Measurements from ENCODE around the gene UXS1. TPM values are rescaled to one million over a fixed set of nuclear protein-coding genes. Genes with fewer than 3 reads are reported as not detected.

Gene UXS1
- total RNA-seq, 1 experiment from 2014 or later = 20.1 TPM

- in situ Hi-C loops (cut with HindIII; ENCODE audit: low sequenced_read_pairs) = no loop called here
- no peak for DNase-seq (ENCODE audit: low spot score)
Observed at GRCh38 chr2:106098081-106098480, 96.0 kb downstream of the UXS1 start.

DNA sequence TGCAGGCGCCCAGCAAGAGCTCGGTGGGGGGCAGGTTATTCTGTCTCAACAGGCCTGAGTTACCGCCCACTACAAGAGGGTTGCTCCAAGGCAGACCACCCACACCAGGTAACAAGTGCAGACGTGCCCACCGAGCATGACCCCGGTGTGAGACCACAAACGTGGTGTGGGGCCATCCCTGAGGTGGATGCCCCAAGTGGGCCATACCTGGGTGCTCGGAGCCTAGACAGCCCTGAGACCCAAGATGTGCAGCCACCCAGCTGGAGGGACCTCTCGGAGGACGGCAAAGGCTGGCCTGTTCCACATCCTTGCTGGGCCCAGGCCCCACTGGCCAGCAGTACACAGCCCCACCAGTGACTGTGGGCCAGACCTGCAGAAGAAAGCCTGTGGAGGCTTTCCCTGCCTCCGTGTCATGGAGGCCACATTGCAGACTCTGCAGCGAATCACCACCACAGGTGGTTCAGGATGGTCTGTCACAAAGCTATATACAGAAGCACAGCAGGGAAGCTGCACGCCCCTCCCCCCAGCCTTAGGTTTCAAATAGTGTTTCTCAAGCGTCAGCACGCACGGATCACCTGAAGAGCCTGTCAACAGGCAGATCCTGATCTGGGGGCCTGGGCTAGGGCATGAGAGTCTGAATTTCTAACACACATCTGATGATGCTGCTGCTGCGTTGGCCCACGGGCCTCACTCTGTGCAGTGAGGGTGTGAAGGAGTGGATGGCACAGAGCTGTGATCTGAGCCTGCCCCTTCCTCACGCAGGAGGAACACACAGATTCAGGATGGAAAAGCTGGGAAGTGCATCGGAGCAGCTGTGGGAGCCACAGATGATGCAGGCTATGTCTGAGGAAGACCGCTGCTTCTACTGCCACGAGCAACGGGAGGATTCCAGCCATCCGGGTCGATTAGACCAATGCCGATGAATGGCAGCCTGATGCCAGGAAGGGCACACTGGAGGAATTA is 96.8 kb downstream of the UXS1 start:
- in situ Hi-C loops (cut with HindIII; ENCODE audit: low sequenced_read_pairs) = no loop called here
- DNase-seq (ENCODE audit: low spot score) = no peak

DNA sequence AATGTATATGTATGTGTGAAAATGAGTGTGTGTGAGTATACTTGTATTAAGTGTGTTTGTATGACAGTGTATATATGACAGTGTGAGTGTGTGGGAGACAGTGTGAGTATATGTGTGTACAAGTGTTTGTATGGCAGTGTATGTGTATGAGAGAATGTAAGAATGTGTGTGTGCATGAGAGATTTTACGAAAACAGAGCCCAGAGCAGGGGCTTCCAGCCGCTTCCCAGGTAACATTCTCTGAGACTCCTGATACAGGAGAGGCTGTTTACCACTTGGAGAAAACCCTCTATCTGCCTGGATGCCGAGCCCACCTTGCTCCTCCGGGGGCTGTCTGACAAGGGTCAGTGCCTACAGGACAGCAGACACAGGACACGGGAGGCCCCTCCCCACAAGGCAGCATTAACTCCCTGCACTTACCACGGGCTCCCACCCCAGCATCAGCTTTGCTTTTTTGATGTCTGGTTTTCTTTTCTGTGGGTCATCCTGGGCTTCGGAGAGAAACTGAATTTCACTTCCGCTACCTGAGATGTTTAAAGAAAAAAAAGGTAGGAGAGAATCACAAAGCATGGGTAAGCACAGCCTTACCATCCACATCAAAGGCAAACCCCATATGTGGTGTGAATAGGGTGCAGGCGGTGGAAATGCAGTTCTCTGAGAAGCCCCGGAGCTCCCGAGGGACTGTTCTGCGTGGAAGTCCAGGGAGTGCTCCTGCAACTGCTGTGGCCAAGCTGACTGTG is 97.6 kb downstream of the UXS1 start:
- DNase-seq (ENCODE audit: low spot score) = no peak
- in situ Hi-C loops (cut with HindIII; ENCODE audit: low sequenced_read_pairs) = no loop called here

DNA sequence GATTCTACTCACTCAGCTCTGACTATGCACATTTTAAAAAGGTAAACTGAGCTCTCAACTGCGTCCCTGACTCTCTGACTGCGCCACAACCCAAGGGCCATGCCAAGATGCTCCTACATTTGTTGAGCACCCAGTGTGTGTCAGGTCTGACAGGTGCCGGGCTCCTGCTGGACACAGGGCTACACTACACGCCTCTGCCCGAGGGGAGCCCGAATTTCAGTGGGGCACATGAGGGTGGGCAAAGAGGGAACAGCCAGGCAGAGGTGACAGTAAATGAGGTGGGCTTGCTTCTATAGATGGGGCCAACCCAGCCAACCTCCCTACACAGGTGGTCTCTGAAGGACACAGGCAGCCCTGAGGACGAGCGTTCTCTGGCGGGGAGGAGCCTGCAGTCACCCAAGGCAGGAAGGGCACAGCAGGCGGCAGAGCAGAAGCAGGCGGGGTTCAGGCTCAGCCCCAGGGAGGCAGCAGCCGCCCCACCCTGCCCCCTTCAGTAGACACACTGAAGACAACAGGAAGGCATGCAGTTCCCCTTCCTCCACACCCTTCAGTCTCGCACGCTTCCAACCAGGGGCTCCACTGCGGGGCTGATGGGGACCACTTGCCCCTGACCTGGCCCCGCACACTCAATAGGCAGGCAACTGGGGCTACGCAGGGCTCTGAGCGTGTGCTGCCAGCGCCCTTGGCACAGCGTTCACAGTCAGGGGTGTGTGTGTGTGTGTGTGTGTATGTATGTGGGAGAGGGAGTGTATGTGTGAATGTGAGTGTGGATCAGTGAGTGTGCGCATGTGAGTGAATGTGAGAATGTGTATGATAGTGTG is 98.4 kb downstream of the UXS1 start:
- in situ Hi-C loops (cut with HindIII; ENCODE audit: low sequenced_read_pairs) = no loop called here

DNA sequence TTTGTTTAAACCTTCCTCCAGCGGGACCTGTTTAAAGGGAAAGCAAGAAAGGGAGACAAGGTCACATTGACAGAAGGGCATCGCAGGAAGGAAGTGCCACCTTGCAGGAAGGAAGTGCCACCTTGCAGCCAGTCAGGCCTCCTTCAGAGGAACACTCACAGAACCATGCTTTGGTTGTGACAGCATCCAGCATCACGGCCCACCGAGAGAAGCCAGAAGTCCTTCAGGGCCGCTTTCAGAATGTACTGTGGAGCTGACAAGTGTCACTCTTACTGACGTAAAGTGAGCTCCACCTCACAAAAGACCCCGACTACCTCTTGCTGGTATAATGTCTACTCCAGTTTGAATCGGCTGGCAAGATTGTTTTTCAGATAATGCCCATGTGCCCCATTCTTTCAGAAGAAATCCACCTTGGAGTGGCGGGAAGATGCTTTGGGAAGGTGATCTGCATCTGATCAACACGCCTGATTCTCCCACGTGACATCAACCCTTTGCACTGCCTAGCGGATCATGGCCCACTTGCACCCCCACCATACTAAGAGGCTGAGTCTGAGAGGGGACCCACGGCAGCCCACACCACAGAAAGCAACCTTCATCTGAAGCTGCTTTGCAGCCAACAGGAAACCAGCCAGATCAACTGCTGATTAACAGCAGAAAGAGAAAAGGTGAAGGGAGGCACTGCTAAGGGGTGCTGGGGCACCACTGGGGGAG is 99.8 kb downstream of the UXS1 start:
- in situ Hi-C loops (cut with HindIII; ENCODE audit: low sequenced_read_pairs) = no loop called here
- no peak for DNase-seq (ENCODE audit: low spot score)

More for the DNA sequence above, 98.4 kb downstream of the UXS1 start:
- DNase-seq (ENCODE audit: low spot score) = no peak

DNA sequence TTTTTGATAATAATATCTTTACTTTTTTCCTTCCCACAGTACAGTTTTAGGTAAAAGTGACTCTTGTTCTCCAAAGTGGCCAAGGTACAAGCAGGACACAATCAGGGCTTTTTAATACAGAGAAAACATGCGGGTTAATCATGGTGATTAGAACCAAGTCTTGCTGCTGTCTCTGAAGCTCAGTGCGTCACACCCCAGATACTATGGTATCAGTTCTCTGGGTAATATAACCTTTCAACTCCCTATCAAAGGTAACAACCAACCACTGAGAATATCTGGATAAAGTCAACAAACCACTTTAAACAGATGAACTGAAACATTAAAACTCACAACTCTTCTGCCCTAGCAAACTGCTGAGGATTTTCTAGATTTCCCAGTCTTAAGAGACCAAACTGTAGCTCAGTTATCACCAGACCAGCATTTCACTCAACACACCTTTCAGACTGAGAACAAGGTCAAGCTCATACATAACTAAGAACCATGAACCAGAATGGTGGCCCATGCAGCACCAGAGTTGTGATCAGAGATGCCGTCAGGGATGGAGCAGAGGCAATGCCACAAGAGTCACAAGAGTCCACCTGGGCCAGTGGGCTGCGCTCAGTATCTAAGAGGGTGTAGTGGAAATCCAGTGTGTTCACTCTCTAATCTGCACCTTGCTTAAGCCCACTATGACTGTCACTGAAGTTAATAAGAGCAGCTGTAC is 103.0 kb downstream of the UXS1 start:
- no peak for DNase-seq (ENCODE audit: low spot score)
- in situ Hi-C loops (cut with HindIII; ENCODE audit: low sequenced_read_pairs) = no loop called here

GRCh38 chr2:106089611-106090010 is 104.5 kb downstream of the UXS1 start:
- in situ Hi-C loops (cut with HindIII; ENCODE audit: low sequenced_read_pairs) = no loop called here
- DNase-seq (ENCODE audit: low spot score) = no peak

GRCh38 chr2:106085181-106085940 is 108.7 kb downstream of the UXS1 start:
- DNase-seq (ENCODE audit: low spot score) = no peak

GRCh38 chr2:106080959-106081358 is 113.1 kb downstream of the UXS1 start:
- in situ Hi-C loops (cut with HindIII; ENCODE audit: low sequenced_read_pairs) = no loop called here
- no peak for DNase-seq (ENCODE audit: low spot score)

More at GRCh38 chr2:106085181-106085940, 108.7 kb downstream of the UXS1 start:
- in situ Hi-C loops (cut with HindIII; ENCODE audit: low sequenced_read_pairs) = no loop called here

DNA sequence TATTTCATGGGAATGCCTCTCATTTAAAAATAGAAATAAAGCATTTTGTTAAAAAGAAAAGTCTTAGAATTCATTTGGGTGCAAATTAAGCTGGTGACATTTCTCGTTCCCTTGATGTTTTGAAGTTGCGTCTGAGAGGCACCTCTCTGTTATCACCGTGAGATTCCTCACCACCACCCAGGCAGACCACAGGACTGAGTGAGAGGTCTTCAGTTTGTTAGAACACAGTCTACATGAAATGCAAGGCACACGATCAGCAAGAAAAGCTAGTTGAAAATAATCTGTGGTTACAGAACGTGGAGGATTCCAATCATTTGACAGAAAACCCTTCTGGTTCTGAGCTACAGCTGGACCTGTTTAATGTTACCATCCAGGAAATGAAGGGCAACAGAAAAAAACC is 116.0 kb downstream of the UXS1 start:
- DNase-seq (ENCODE audit: low spot score) = no peak
- in situ Hi-C loops (cut with HindIII; ENCODE audit: low sequenced_read_pairs) = no loop called here

DNA sequence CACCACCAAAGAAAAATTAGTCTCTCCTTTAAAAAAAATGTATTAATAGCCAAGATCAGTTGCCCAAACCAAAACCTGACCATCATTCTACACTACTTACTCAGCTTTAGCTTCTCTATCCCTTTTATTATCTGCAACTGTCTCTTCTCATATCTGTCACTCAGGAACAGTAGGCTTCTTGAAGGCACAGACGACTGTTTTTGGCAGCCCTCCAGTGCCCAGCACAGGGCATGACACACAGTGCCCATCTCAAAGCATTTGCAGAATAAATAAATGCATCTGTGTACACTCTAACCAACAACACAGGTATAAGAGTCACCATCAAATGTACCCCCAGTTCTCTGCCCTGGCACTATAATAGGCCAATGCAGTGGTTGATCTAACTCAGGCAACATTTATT is 117.2 kb downstream of the UXS1 start:
- DNase-seq (ENCODE audit: low spot score) = no peak
- in situ Hi-C loops (cut with HindIII; ENCODE audit: low sequenced_read_pairs) = no loop called here

DNA sequence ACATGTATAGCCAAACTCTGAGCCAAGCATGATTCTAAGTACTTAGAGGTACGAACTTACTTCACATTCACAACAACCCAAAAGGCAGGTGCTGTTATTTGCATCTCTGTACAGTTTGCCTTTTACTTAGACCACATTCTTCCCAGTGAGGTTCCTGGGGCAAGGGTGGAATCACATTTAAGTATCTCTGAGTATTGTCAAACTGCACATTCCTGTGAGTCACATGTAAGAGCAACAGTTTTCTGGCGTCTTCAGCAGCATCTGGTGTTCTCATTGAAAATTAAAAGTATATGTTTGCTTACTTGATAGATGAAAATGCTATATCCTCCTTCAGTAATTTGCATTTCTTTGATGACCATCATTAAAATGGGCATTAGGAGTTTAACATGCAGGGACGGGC is 119.1 kb downstream of the UXS1 start:
- in situ Hi-C loops (cut with HindIII; ENCODE audit: low sequenced_read_pairs) = no loop called here
- DNase-seq (ENCODE audit: low spot score) = no peak

DNA sequence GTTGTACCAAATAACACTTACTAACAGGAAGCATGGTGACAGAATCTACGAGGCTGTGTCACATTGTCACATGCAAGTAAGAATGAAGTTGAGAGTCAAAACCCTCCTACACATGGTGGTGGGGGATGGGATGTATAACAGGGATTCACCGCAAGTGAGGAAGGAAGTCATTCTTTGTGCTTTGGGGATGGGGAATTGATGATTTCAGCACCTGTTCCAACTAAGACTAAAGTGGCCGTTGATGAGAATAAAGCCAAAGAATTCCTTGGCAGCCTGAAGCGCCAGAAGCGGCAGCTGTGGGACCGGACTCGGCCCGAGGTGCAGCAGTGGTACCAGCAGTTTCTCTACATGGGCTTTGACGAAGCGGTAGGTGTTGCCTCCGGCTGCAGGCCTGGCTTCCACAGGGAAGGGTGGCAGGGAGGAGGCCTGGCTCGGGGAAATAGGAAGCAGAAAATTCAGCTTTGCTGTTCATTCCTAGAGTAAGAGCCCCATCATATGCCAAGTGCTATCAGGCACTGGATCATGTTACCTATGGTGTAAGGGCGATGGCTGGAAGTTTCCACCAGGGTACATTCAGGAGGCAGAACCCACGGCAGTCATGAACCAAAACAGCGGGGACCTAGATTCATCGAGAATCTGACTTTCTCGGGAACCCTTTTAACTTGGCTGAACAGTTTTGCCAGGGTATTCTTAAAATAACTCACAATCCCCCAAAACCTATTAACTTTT is 120.3 kb downstream of the UXS1 start:
- in situ Hi-C loops (cut with HindIII; ENCODE audit: low sequenced_read_pairs) = no loop called here
- no peak for DNase-seq (ENCODE audit: low spot score)

GRCh38 chr2:106070181-106070580 is 123.9 kb downstream of the UXS1 start:
- in situ Hi-C loops (cut with HindIII; ENCODE audit: low sequenced_read_pairs) = no loop called here

GRCh38 chr2:106068451-106068850 is 125.7 kb downstream of the UXS1 start:
- in situ Hi-C loops (cut with HindIII; ENCODE audit: low sequenced_read_pairs) = no loop called here
- no peak for DNase-seq (ENCODE audit: low spot score)

More at GRCh38 chr2:106070181-106070580, 123.9 kb downstream of the UXS1 start:
- DNase-seq (ENCODE audit: low spot score) = no peak

- in situ Hi-C loops (cut with HindIII; ENCODE audit: low sequenced_read_pairs) = no loop called here
Observed at GRCh38 chr2:106065983-106066820, 127.9 kb downstream of the UXS1 start.

More at GRCh38 chr2:106065983-106066820, 127.9 kb downstream of the UXS1 start:
- peak; percentile 41 for DNase-seq (ENCODE audit: low spot score)
